Ureter (tissue), 1 donor: ENCODE data around the gene RFK. TPM values are rescaled to one million over a fixed set of nuclear protein-coding genes. Genes with fewer than 3 reads are reported as not detected.

Source experiments
- DNase-seq: peaks from one replicate; pipeline ENCODE4 v3.0.0-alpha.2; 2020; ENCODE audit warnings: low spot score
- total RNA-seq: library from RNA; stranded (reverse); gene quantifications from one replicate; pipeline ENCODE4 v1.2.4, GENCODE V29; 2023
- donor health status: DM: yes; HTN: yes; CAD: no.

The RFK gene
- total RNA-seq, 1 donor from 2014 or later, result 13.5 TPM

- DNase-seq, result no peak
Measured at GRCh38 chr9:76412638-76413037, 18.4 kb upstream of the RFK start.

- DNase-seq, result no peak
Measured at GRCh38 chr9:76405868-76406267, 11.6 kb upstream of the RFK start.

- DNase-seq, result no peak
Measured at GRCh38 chr9:76405340-76405739, 11.1 kb upstream of the RFK start.

GRCh38 chr9:76404401-76404800, 10.2 kb upstream of the RFK start:
- no peak for DNase-seq

- DNase-seq, result no peak
Measured at GRCh38 chr9:76403352-76403751, 9.1 kb upstream of the RFK start.

GRCh38 chr9:76401580-76402354, 7.5 kb upstream of the RFK start:
- DNase-seq, result no peak

- no peak for DNase-seq
Measured at GRCh38 chr9:76401176-76401575, 7.0 kb upstream of the RFK start.

- no peak for DNase-seq
Measured at GRCh38 chr9:76400534-76401096, 6.4 kb upstream of the RFK start.

- no peak for DNase-seq
Measured at GRCh38 chr9:76399856-76400255, 5.6 kb upstream of the RFK start.

- DNase-seq, result no peak
Measured at GRCh38 chr9:76396597-76396996, 2.4 kb upstream of the RFK start.

GRCh38 chr9:76396144-76396543, 1.9 kb upstream of the RFK start:
- no peak for DNase-seq

- DNase-seq, result no peak
Measured at GRCh38 chr9:76395381-76395780, 1.2 kb upstream of the RFK start.

GRCh38 chr9:76394960-76395252, 680 bp upstream of the RFK start:
- DNase-seq, result no peak

- DNase-seq, result no peak
Measured at GRCh38 chr9:76390656-76391055, 3.6 kb downstream of the RFK start.

GRCh38 chr9:76379494-76379893, 14.7 kb downstream of the RFK start:
- no peak for DNase-seq

GRCh38 chr9:76378367-76379073, 15.7 kb downstream of the RFK start:
- DNase-seq, result no peak

- DNase-seq, result no peak
Measured at GRCh38 chr9:76377791-76378190, 16.4 kb downstream of the RFK start.

GRCh38 chr9:76374783-76375559, 19.3 kb downstream of the RFK start:
- DNase-seq, result peak; percentile 77

- no peak for DNase-seq
Measured at GRCh38 chr9:76373784-76374474, 20.3 kb downstream of the RFK start.

GRCh38 chr9:76373173-76373783, 20.9 kb downstream of the RFK start:
- DNase-seq, result peak; percentile 62

- no peak for DNase-seq
Measured at GRCh38 chr9:76372336-76372735, 21.9 kb downstream of the RFK start.
